ENCODE measurements around the gene PDGFRA. TPM values are rescaled to one million over a fixed set of nuclear protein-coding genes. Genes with fewer than 3 reads are reported as not detected.

The PDGFRA gene
- total and polyA plus RNA-seq, 2 donors: 189 to 254 TPM

GRCh38 chr4:54217642-54218495 is 11.2 kb upstream of the PDGFRA start:
- peak; percentile 89 for DNase-seq (ENCODE audit: extremely low spot score)
- no peak overlapping the region for H3K27ac ChIP-seq (ENCODE audit: low read depth)
- under 1% methylated on average over 23 of the region's 23 CpGs for WGBS
- H3K4me1 ChIP-seq (ENCODE audit: insufficient read depth): no peaks in the 10 kb centered on the region
- no peaks in the 10 kb centered on the region for H3K36me3 ChIP-seq (ENCODE audit: insufficient read depth)
- H3K4me3 ChIP-seq (ENCODE audit: low read depth, low read length): peak overlapping the region; percentile 10

GRCh38 chr4:54218736-54219135 is 10.4 kb upstream of the PDGFRA start:
- Histone ChIP-seq H3K27ac (ENCODE audit: low read depth) (no peak overlapping the region), H3K4me3 (ENCODE audit: low read depth, low read length) (no peak overlapping the region), H3K4me1 (ENCODE audit: insufficient read depth) (no peaks in the 10 kb centered on the region), H3K36me3 (ENCODE audit: insufficient read depth) (no peaks in the 10 kb centered on the region)
- DNase-seq (ENCODE audit: extremely low spot score): no peak
- WGBS: 88% methylated on average over 6 of the region's 6 CpGs

GRCh38 chr4:54224996-54225597 is 4.0 kb upstream of the PDGFRA start:
- no peaks in the 10 kb centered on the region for H3K36me3 ChIP-seq (ENCODE audit: insufficient read depth)
- H3K4me3 ChIP-seq (ENCODE audit: low read depth, low read length): peak overlapping the region; percentile 40
- no peak for DNase-seq (ENCODE audit: extremely low spot score)
- no peaks in the 10 kb centered on the region for H3K4me1 ChIP-seq (ENCODE audit: insufficient read depth)
- H3K27ac ChIP-seq (ENCODE audit: low read depth): peak overlapping the region; percentile 25
- 37% methylated on average over 6 of the region's 6 CpGs for WGBS

- H3K27ac ChIP-seq (ENCODE audit: low read depth): peak overlapping the region; percentile 84
- no peaks in the 10 kb centered on the region for H3K36me3 ChIP-seq (ENCODE audit: insufficient read depth)
- H3K4me3 ChIP-seq (ENCODE audit: low read depth, low read length): peak overlapping the region; percentile 40
- WGBS: 21% methylated on average over 33 of the region's 33 CpGs
- no peaks in the 10 kb centered on the region for H3K4me1 ChIP-seq (ENCODE audit: insufficient read depth)
- DNase-seq (ENCODE audit: extremely low spot score): no peak
Measured at GRCh38 chr4:54225598-54226403, 3.3 kb upstream of the PDGFRA start.

- Histone ChIP-seq H3K27ac (ENCODE audit: low read depth) (peak overlapping the region; percentile 84), H3K4me1 (ENCODE audit: insufficient read depth) (no peaks in the 10 kb centered on the region), H3K4me3 (ENCODE audit: low read depth, low read length) (peak overlapping the region; percentile 40), H3K36me3 (ENCODE audit: insufficient read depth) (no peaks in the 10 kb centered on the region)
- no peak for DNase-seq (ENCODE audit: extremely low spot score)
- 10% methylated on average over 47 of the region's 47 CpGs for WGBS
Measured at GRCh38 chr4:54226404-54227255, 2.5 kb upstream of the PDGFRA start.

- WGBS: 3% methylated on average over 36 of the region's 36 CpGs
- Histone ChIP-seq H3K4me3 (ENCODE audit: low read depth, low read length) (peak overlapping the region; percentile 40), H3K36me3 (ENCODE audit: insufficient read depth) (no peaks in the 10 kb centered on the region), H3K4me1 (ENCODE audit: insufficient read depth) (no peaks in the 10 kb centered on the region), H3K27ac (ENCODE audit: low read depth) (peak overlapping the region; percentile 48)
- DNase-seq (ENCODE audit: extremely low spot score): peak; percentile 35
Measured at GRCh38 chr4:54227256-54228055, 1.6 kb upstream of the PDGFRA start.

- H3K4me1 ChIP-seq (ENCODE audit: insufficient read depth): no peaks in the 10 kb centered on the region
- no peaks in the 10 kb centered on the region for H3K36me3 ChIP-seq (ENCODE audit: insufficient read depth)
- H3K4me3 ChIP-seq (ENCODE audit: low read depth, low read length): peak overlapping the region; percentile 40
- H3K27ac ChIP-seq (ENCODE audit: low read depth): peak overlapping the region; percentile 39
- DNase-seq (ENCODE audit: extremely low spot score): peak; percentile 62
- 3% methylated on average over 29 of the region's 29 CpGs for WGBS
Measured at GRCh38 chr4:54228056-54228527, 1.0 kb upstream of the PDGFRA start.

- 16% methylated on average over 8 of the region's 8 CpGs for WGBS
- DNase-seq (ENCODE audit: extremely low spot score): no peak
- H3K4me1 ChIP-seq (ENCODE audit: insufficient read depth): no peaks in the 10 kb centered on the region
- H3K4me3 ChIP-seq (ENCODE audit: low read depth, low read length): peak overlapping the region; percentile 40
- H3K27ac ChIP-seq (ENCODE audit: low read depth): no peak overlapping the region
- H3K36me3 ChIP-seq (ENCODE audit: insufficient read depth): no peaks in the 10 kb centered on the region
Measured at GRCh38 chr4:54228546-54228945, 547 bp upstream of the PDGFRA start.

- no peaks in the 10 kb centered on the region for H3K4me1 ChIP-seq (ENCODE audit: insufficient read depth)
- no peak for DNase-seq (ENCODE audit: extremely low spot score)
- 5% methylated on average over 63 of the region's 63 CpGs for WGBS
- H3K27ac ChIP-seq (ENCODE audit: low read depth): peak overlapping the region; percentile 82
- peak overlapping the region; percentile 70 for H3K4me3 ChIP-seq (ENCODE audit: low read depth, low read length)
- H3K36me3 ChIP-seq (ENCODE audit: insufficient read depth): no peaks in the 10 kb centered on the region
Measured at GRCh38 chr4:54229631-54230483, 764 bp downstream of the PDGFRA start.

GRCh38 chr4:54230484-54231418 is 1.7 kb downstream of the PDGFRA start:
- no peak for DNase-seq (ENCODE audit: extremely low spot score)
- WGBS: 3% methylated on average over 63 of the region's 63 CpGs
- no peaks in the 10 kb centered on the region for H3K36me3 ChIP-seq (ENCODE audit: insufficient read depth)
- H3K4me3 ChIP-seq (ENCODE audit: low read depth, low read length): peak overlapping the region; percentile 70
- H3K27ac ChIP-seq (ENCODE audit: low read depth): peak overlapping the region; percentile 82
- no peaks in the 10 kb centered on the region for H3K4me1 ChIP-seq (ENCODE audit: insufficient read depth)

- 8% methylated on average over 20 of the region's 20 CpGs for WGBS
- peak overlapping the region; percentile 70 for H3K4me3 ChIP-seq (ENCODE audit: low read depth, low read length)
- peak overlapping the region; percentile 79 for H3K27ac ChIP-seq (ENCODE audit: low read depth)
- no peaks in the 10 kb centered on the region for H3K36me3 ChIP-seq (ENCODE audit: insufficient read depth)
- no peaks in the 10 kb centered on the region for H3K4me1 ChIP-seq (ENCODE audit: insufficient read depth)
- DNase-seq (ENCODE audit: extremely low spot score): no peak
Measured at GRCh38 chr4:54231419-54231767, 2.3 kb downstream of the PDGFRA start.
